HG03039 (cell line): ENCODE results near the gene CLDN34.

Experiments
- ATAC-seq: cut with Tn5 transposase; IDR thresholded peaks from one replicate; pipeline ENCODE4 v1.9.1; 2021; ENCODE audit warnings: mild to moderate bottlenecking, moderate library complexity; ENCODE audit not compliant: unreplicated experiment

The CLDN34 gene

GRCh38 chrX:10014462-10015354 is 47.5 kb downstream of the CLDN34 start:
- ATAC-seq = peak; percentile 85

DNA sequence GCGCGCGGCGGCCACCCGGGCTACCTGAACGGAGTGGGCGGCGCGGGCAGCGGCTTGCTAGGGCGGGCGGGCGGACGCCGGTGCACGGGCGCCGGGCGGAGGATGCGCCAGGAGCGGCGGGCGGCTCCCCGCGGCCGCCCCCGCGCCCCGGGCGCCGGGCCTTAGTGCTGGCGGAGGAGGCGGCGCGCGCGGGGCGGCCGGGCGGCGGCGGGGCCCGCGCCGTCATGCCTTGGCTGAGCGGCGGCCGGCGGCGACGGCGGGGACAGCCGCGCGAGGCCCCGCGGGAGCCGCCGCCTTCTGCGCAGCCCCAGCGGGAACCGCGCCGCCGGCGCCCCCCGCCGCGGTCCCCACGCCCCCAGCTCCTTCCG is 48.2 kb downstream of the CLDN34 start:
- ATAC-seq = peak; percentile 11

- peak; percentile 11 for ATAC-seq
Observed at GRCh38 chrX:10015723-10016518, 48.8 kb downstream of the CLDN34 start.

- no peak for ATAC-seq
Observed at GRCh38 chrX:10016519-10017132, 49.5 kb downstream of the CLDN34 start.

- no peak for ATAC-seq
Observed at GRCh38 chrX:10017872-10018271, 50.7 kb downstream of the CLDN34 start.
